GM19463 (cell line): Measurements from ENCODE around the gene SULT1B1.
"Not testable (repeated sequence)": the region's sequence is repeated elsewhere in the genome, so short reads cannot be mapped to it uniquely, and the experiment has no call there.

Experiments used
- ATAC-seq: cut with Tn5 transposase; IDR thresholded peaks from one replicate; pipeline ENCODE4 v1.9.1; 2021; ENCODE audit warnings: mild to moderate bottlenecking, moderate library complexity; ENCODE audit not compliant: unreplicated experiment

The SULT1B1 gene

DNA sequence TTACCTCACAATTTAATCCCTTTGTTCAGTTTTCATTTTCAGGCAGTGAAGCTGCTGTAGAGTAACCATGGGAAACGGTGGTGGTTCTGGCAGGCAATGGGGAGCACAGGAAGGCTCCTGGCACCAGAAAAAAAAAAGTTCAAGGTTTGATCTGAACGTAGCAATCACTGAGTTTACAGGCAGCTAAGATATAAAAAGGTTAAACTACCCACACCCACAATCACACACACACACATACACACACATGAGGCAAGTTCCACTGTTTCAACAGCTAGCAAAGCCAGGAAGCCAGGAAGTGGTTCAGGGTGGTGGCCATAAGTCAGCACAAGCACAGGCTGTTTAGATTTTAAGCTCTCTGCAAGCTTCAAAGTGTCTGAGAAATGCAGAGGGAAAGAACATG, at the start of gene SULT1B1:
TSS of gene SULT1B1 (minus strand) at position 166 of the 400 bp plus-strand sequence. CDS start 5,403 bp downstream, outside the sequence.
- ATAC-seq: no peak

DNA sequence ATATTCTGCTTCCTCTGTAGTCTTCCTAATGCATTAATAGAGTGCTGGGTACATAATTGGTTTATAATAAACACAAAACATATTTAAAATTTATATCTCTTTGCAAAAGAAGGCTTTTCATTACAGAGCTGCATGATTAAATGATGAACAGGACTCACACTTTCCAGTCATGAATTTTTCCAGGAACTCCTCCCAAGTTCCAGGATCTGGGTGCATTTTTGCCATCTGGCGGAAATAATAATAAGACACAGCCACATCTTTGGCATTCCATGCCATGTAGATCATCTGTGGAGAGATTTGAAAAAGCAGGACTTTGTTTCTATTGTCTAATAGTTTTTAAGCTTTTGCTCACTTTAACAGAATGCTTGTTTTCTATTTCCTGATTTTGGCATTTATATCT, 40.2 kb upstream of the SULT1B1 start:
- ATAC-seq: no peak

DNA sequence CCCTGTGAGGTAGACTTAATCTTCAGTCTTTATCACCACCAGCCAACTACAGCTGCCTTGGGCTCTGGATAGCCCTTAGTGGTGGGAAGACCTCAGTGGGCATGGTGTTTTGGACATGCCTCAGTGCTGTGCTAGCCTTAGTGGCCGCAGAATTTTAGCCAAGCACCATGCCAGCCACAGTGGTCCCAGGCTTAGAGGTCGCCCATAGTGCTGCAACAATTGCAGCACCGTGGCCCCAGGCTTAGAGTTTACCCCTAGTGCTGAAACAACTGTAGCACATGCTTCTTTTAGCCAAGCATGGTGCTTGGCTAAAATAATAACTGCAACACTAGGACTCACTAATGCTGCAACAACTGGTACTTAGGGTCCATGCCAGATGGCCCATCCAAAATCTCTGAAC, 38.9 kb upstream of the SULT1B1 start:
- no peak for ATAC-seq

DNA sequence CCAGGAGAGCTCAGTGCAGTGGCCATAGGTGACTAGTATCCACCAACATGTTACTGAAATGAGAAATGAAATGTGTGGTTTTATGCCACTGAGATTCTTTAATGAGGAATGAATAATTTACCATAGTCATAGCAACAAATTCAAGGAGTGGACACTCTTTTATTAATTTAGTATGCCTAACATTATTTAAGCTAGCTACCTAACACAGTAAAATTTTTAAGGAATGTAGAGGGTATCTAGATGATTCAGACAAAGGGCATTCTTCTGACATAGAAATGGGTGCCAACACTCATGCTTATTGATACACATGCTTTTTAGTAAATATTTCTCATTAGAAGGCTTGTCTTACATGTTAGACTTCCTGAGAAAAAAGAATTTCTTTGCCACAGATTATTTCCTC, 33.3 kb upstream of the SULT1B1 start:
- no peak for ATAC-seq

DNA sequence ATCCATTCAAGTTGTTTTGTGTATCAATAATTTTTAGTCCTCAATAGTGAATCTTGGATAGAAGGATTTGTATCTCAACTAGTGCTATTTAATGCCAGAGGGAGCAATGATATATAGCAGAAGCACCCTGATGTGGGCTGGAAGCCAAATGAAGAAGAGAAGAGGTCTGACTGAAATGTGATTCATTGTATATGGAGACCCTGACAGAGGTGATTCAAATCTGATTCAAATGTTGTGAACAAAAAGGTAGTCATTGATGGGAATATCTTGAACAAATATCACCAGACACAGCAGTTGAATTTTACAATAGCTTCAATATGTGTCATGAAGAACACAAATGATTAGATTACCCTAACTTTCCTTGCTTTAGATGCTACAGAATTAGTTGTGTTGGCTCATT, 27.5 kb upstream of the SULT1B1 start:
- no peak for ATAC-seq

DNA sequence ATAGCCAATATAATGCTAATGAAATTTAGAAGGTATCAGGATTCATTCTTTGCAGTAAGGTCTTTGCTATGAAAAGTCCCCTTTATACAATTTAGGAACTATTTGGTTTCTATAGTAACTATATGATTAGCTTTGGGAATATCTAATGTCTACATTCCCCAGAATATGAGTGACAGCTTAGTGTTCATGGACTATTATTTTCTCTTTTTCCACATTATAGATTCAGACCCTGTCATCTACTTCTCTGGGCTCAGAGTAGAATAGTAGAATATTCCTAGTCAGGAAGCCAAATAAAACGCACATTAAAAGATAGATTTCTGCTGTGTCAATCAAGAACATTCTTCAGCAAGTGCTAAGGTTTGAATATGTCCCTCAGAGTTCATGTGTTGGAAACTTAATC, 26.1 kb upstream of the SULT1B1 start:
- no peak for ATAC-seq

DNA sequence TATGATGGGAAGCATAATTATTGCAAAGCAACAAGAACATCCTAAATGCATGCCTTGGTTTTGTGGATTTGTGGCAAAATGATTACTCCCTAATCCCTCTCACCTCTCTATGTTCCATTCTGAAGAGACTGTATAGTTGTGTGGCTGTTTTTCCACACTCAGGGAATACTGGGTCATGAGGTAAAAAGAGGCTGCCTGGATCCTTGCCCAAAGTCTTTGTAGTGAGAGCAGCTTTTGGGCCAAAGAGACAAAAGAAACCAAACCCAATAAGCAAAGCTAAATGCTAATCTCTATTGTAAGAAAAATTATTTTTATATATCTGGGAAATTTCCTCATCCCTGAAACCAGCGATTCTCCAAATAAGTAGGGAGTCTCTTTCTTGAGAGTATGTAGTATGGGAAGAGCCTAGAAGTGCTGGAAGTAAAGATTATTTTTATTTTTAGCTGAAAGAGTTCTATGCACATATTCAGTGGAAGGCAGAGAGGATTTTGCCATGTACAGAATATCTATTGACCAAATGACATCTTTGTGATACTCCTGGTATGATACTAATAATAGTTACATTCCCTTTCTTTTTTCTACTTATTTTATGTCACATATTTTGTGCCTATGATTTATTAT, 24.9 kb upstream of the SULT1B1 start:
- no peak for ATAC-seq

DNA sequence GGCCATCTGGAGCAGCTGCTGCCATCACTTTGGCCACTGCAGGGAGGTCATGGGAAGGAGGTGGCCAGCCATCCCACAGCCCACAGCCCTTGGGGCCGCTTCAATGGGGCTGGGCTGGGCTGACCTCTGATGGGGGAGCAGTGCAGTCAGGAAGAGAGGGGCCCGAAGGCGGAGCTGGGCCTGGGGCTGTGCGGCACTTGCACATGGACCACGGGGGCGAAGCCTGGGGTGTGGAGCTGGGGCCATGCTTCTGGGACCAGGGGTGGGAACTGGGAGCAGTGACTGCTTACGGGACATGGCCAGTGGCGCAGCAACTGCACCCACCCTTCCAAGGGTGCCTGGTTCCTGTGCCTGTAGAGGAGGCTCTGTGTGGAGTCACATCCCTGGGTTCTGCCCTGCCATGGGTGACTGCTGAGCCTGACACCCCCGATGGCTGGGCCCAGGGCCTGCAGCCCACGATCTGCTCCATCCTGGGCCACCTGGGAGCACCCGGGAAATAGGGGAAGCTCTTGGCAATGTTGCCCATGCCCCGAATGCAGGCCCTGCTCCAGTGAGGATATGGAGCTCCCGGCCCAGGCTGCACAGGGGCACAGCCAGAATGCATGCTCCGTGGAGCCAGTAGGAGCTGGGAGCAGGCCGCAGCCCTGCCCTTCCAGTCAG, 22.4 kb upstream of the SULT1B1 start:
- no peak for ATAC-seq

DNA sequence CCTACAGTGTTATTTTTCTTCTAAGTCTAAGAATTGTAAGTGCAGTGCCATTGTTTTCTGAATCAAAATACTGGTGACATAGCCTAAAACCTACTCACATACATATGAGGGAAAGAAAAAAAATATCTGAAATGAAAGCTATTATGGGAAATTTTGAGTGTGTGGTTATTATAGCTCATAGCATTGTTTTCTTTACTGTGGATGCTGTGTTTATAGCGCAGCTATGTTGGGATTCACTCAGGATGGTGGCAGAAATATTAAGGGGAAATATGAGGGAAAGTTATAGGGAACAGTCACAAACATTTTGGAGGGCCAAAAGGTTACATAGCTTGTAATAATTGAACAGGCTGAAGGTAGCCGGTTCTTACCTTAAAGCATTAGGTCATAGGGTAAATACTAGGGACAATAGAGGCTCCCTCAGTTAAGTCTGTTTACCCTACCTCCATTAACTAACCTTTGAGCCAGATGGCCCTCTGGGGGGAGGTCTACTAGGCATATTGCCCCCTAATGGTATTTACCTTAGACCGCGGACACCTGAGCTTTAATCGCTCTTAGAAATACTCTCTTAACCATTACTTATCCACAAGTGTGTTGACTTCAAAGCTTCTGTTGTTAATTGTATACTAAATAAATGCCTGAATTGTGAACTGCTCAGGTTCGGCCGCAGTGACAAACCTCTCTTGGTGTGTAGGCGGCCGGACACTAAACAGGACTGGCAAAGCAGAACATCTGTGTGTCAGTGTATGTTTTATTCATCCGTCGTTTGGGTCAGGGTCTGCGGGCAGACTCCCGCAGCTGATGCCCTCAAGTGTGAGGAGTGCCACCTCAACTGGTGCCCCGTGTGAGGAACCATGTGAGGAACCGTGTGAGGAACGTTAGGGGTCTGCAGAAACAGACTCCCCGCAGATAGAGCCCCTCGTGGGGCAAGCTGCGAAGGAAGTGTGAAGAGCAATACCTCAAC, 21.3 kb upstream of the SULT1B1 start:
- ATAC-seq: no peak

DNA sequence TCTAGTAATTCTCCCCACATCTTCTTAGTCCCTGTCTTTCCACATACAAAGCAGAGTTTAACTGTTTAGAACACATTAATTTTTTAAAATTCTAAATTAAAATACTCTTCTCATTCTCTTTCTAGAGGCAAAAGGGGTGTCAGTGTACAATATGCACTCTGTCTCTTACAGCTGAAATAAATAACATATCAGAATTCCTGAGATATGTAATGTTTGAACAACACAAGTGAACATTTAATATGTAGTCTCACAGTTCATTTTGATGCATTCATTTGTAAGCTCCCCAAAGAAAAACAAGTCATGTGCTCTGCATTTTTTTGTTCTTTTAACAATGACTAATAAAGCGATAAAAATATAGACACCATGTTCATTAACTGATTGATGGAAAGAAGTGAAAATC, 19.7 kb upstream of the SULT1B1 start:
- ATAC-seq: no peak

DNA sequence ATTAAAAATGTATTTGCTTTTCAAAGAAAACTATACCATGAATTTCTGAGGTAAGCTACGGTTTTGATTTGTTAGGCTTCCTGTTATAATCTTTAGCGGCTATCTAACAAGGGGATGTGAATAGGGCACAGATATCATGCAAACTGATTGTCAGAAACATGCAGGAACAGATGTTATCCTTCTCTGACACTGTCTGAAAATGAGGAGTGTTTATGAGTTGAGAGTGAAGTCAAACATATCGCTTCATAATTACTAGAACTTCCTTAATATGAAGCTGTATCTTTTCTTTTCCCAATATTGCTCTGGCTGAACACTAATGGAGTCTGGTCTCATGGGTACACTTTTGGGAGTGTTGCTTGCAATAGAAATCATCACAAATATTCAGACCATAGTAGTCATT, 16.3 kb upstream of the SULT1B1 start:
- ATAC-seq: no peak

DNA sequence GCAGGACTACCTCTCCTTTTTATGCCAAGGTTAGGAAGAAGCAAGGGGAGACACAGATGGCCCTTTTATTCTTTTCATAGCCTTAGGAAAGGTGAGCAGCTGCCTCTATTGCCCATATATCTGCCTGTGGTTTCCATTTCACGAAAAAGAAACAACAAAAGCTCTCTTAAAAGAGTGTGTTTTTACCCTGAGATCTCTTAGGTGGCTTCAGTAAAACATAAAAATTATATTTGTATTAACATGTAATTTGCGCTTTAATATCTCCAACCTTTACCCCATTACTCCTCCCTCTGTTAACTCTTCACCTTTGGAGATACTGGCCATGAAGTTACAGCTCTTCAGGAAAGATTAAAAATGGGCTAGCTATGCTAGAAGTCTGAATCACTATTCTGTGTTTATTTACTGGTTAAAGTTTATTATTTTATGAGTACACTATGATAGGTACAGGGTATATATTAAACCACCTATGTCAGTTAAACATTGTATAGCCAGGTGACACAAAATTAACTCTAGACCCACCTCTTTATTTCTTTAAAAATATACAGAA, 15.0 kb upstream of the SULT1B1 start:
- ATAC-seq: no peak

DNA sequence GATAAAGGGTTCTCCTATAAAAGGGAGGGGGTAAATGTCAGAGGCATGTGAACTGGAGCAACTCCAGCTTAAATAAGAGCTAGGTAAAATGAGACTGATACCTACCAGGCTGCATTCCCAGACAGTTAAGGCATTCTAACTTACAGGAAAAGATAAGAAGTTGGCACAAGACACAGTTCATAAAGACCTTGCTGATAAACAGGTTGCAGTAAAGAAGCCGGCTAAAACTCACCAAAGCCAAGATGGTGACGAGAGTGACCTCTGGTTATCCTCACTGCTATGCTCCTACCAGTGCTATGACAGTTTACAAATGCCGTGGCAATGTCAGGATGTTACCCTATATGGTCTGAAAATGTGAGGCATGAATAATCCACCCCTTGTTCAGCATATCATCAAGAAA, 13.1 kb upstream of the SULT1B1 start:
- ATAC-seq: no peak

DNA sequence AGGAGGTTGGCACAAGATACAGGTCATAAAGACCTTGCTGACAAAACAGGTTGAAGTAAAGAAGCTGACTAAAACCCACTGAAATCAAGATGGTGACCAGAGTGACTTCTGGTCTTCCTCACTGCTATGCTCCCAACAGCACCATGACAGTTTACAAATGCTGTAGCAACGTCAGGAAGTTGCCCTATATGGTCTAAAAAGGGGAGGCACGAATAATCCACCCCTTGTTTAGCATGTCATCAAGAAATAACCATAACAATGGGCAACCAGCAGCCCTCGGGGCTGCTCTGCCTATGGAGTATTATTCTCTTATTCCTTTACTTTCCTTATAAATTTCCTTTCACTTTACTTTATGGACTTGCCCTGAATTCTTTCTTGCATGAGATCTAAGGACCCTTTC, 8.1 kb upstream of the SULT1B1 start:
- not testable (repeated sequence) for ATAC-seq

DNA sequence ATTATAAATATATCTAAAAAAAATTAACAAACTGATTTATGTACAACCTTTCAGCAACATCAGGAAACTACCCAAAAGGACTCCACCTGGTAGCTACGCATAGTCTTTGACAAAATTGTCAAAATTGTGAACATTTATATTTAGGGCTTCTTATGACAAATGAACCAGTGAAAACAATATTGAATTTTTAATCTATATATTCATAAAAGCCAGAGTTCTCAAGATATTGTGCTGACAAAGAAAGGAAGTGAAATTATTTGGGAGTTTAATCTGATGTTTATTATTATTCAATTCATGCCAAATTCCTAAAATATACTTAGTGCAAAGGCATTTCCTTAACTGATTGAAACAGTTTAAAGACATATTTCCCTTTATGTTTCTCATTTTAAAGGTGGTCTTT, 5.3 kb upstream of the SULT1B1 start:
- no peak for ATAC-seq

DNA sequence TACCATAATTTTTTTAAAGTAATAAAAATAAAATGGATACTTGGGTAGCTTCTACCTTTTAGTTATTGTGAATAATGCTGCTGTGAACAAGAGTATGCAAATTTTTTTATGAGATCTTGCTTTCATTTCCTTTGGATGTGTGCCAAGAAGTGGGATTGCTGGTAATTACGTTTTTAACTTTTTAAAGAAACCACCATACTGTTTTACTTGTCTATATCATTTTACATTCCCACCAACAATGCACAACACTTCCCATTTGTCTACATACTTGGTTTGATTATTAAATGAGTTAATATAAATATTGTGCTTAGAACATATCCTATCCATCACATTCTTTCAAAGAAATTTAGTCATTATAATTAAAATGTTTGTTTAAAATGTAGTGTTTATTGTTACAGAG, 3.9 kb upstream of the SULT1B1 start:
- ATAC-seq: no peak

DNA sequence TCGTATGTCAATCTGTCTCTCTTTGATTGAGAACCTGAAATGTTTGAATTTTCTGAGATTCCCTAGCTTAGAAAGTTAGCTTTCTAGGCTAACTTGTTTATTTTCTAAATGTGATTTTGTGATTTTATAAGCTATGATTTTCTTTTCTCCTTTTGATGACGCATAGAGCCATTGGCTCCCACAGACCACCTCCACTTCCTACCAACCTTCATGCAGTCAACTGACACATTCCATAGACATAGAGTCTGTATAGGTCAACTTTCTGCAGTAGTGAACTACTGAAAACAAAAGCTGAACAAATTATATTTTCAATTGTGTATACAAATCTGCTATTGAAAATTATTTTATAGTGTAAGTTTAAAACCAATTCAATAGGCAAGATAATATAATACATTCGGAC, 2.8 kb upstream of the SULT1B1 start:
- ATAC-seq: no peak

DNA sequence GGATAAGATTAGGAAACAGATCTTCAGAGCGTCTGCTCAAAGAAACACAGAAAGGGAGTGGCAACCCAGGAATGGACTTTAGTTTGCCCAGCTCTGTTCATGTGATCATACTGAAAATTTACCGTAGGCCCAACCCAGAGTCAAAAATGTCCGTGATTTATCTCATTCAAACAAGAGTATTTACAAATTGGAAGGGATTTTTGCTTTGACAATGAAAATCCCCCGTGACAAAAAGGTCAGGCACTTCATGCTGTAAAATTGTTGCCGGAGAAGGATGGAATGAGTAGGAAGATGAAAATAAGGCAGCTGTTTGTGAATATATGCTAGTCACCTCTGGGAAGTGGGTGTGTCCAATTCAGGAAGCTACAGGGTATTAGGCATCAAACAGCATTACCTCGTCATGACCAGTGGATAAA, 1.2 kb downstream of the SULT1B1 start:
- no peak for ATAC-seq

DNA sequence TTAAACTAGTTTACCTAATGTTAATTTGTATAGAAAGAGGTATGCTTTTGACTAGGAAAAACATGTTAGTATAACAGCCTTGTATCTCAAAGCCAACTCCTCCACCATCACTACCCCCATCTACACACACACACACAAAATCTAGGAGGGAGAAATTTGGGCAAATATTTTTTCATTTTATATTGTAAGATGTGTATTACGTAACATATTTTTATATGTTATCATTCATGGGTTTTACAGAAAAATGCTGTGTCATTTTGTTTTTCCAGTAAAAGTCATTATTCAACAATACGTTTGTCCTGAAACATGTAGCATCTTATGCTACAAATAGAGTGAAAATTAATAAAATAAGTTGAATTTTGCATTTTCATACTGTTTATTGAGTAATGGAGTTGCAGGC, 3.0 kb downstream of the SULT1B1 start:
- ATAC-seq: no peak

DNA sequence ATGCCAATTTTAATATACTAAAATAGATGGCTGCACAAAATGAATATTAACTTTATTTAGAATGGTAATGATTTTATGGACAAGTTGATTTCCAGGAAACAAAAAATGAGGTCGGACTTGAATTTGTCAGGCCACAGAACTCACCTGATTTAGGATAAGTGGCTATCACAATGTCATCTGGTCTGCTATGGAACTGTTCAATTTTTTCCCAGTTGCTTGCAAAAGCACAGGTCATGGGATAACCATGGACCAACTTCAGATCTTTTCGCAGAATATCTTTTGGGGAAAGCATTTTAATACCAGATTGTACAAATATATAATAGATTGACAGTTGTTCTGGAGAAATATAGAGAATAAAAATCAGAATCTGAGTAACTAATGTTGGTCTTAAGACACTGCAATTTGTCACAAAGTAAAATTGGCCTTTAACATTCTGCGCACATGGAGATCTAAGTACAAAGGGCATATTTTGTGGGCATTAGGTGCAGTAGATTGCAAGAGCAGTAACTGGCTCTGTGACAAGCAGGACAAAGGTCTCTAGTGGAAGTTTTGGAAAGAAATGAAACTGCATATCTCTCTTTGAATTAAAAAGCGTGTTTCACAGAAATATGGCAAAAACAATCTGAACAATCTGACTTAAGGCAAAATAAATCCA, 5.4 kb downstream of the SULT1B1 start:
- no peak for ATAC-seq

DNA sequence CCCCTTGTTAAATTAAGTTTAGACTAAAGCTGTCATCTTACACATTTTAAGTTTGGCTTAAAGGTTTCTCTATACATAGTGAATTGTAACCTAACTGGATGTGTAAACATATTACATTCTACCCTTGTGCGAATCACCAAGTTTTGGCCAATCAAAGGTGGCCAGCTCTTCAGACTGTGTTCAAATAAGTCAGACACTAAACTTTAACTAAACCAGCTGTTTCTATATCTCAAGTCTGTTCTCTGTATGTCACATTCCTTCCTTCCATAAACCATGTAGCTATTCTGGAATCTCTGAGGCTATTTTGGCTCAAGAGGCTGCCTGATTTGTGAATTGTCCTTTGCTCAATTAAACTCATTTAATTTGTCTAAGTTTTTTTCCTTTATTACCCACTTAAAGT, 6.7 kb downstream of the SULT1B1 start:
- ATAC-seq: no peak
